ENCODE measurements around the gene DCAKD.

DNA sequence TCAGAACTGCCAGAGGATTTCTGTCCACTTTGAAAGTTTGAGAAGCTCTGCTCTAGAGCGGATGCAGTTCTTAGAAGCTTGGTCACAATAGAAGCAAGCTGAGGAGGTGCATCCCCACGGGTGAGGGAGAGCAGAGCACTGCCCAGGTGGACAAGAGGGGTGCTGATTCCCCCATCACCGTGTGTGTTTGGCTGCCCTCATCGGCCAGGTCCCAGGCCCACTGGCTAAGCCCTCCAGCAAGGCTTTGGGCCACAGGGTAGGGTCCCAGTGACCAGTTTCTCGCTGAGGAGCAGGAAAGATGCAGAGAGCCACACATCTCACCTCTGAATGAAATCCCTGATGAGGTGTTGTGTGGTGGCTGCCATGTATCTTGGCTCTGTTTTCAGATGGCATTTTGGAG, 36.5 kb upstream of the DCAKD start:
- TF ChIP-seq, protein P1, sequence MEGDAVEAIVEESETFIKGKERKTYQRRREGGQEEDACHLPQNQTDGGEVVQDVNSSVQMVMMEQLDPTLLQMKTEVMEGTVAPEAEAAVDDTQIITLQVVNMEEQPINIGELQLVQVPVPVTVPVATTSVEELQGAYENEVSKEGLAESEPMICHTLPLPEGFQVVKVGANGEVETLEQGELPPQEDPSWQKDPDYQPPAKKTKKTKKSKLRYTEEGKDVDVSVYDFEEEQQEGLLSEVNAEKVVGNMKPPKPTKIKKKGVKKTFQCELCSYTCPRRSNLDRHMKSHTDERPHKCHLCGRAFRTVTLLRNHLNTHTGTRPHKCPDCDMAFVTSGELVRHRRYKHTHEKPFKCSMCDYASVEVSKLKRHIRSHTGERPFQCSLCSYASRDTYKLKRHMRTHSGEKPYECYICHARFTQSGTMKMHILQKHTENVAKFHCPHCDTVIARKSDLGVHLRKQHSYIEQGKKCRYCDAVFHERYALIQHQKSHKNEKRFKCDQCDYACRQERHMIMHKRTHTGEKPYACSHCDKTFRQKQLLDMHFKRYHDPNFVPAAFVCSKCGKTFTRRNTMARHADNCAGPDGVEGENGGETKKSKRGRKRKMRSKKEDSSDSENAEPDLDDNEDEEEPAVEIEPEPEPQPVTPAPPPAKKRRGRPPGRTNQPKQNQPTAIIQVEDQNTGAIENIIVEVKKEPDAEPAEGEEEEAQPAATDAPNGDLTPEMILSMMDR (IDR thresholded peaks at IDR 0.05; ENCODE audit: low read depth, low read length) = no peak
- TF ChIP-seq POLR2A (IDR thresholded peaks at IDR 0.05; ENCODE audit: extremely low read depth, insufficient read length) (no peak), MYC (IDR thresholded peaks at IDR 0.05; ENCODE audit: low read depth, low read length) (no peak)

Measured in NB4 (cell line).